Astrocyte of the cerebellum (primary cell): ENCODE measurements around the gene EPHA2.
A peak's percentile ranks its signal among the peaks of the same experiment; 100 is the strongest.

ENCODE experiments used
- DNase-seq: peaks from one replicate; pipeline ENCODE4 v3.0.0-alpha.2; 2011; ENCODE audit warnings: low read depth
- H3K4me3 ChIP-seq: 2 replicates; pipeline ENCODE4 v1.5.1; 2011; ENCODE audit warnings: mild to moderate bottlenecking, low read depth, low read length, moderate library complexity
- in situ Hi-C: cut with HindIII; loops from 2 replicates; pipeline ENCODE4 v1.10.0; 2017; ENCODE audit warnings: low sequenced_read_pairs
- TF ChIP-seq, protein P1 (sequence below): IDR thresholded peaks from 2 replicates; pipeline ENCODE4 v1.5.1; 2012; ENCODE audit warnings: low read length, low read depth, moderate library complexity, mild to moderate bottlenecking; ENCODE audit errors: missing control alignments

EPHA2 gene

GRCh38 chr1:16144325-16145029 is 11.4 kb downstream of the EPHA2 start:
- in situ Hi-C loops = no loop called here
- DNase-seq = no peak
- TF ChIP-seq, protein P1, sequence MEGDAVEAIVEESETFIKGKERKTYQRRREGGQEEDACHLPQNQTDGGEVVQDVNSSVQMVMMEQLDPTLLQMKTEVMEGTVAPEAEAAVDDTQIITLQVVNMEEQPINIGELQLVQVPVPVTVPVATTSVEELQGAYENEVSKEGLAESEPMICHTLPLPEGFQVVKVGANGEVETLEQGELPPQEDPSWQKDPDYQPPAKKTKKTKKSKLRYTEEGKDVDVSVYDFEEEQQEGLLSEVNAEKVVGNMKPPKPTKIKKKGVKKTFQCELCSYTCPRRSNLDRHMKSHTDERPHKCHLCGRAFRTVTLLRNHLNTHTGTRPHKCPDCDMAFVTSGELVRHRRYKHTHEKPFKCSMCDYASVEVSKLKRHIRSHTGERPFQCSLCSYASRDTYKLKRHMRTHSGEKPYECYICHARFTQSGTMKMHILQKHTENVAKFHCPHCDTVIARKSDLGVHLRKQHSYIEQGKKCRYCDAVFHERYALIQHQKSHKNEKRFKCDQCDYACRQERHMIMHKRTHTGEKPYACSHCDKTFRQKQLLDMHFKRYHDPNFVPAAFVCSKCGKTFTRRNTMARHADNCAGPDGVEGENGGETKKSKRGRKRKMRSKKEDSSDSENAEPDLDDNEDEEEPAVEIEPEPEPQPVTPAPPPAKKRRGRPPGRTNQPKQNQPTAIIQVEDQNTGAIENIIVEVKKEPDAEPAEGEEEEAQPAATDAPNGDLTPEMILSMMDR = no peak
- H3K4me3 ChIP-seq = peak overlapping the region; percentile 25

DNA sequence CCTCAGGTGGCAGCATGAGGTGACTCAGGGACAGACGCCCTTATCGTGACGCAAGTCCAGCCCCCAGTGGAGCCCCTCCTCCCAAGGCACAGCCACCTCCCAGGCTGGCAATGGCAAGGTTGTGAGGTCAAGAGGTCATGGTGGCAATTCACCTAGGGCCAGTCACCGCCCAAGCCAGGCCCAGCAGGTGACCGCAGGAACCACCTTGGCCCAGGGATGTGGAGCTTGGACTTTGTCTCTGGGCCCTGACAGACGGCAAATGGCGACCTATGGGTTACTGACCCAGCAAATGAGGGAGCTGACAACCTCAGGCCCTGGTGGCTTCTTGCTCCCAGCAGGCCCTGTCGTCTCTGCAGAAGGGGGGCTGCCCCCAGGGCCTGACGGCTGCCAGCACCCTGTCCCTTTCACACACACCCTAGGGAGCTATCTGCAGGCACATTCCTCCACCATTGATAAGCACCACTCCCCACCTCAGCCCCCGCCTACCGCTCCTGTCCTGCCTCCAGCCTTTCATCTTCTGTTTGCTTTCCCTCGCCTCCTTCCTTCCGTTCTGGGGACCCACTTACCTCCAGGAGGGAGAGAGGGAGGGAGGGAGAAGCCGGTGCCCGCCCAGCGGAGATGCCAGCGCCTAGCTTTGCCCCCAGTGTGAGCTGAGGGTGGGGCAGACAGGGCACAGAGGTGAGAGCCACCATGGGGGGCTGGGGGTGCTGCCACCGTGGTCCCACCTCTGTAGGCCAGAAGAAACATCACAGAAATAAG is 12.1 kb downstream of the EPHA2 start:
- TF ChIP-seq, protein P1 = no peak
- DNase-seq = no peak
- in situ Hi-C loops = no loop called here
- no peak overlapping the region for H3K4me3 ChIP-seq

GRCh38 chr1:16143005-16143565 is 12.8 kb downstream of the EPHA2 start:
- in situ Hi-C loops = no loop called here
- TF ChIP-seq, protein P1 = no peak
- no peak overlapping the region for H3K4me3 ChIP-seq
- DNase-seq = no peak

- no peak overlapping the region for H3K4me3 ChIP-seq
- in situ Hi-C loops = no loop called here
- TF ChIP-seq, protein P1 = no peak
- DNase-seq = no peak
These were observed 13.4 kb downstream of the EPHA2 start for GRCh38 chr1:16142383-16142995.

DNA sequence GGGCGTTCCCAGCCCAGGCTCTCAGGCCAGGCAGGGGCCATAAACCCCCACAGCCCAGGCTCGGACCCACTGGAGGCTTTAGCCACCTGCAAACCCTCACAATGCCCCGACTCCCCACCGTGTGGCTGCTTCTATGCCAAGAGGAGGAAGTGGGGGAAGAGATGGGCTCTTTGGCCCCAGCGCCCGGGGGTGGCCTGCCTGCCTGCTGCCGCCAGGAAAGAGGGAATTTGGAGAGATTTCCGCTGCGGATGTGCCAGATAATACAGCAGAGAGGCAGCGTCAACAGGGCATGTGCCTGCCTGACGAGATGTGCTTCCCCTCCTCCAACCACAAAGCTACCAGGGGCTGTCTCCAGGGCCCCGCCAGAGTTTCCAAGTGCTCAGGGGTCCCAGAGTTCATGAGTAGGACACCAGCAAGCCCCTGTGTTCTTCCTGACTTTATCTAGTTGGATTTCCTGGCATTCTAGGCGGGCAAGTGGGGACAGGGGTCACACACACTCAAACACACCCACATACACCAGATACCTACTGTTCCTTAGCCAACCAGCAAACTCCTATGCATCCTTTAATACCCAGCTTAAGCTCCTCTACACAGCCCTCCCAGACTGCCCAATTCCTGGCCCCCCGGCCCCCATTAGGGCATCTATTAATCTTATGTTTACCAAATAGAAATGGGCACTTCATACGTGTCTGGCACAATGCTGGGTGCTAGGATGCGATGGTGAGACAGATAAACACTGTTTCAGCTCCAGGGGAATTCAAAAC is 14.1 kb downstream of the EPHA2 start:
- TF ChIP-seq, protein P1 = no peak
- no peak for DNase-seq
- in situ Hi-C loops = no loop called here
- no peak overlapping the region for H3K4me3 ChIP-seq
